T-cell (primary cell): Measurements from ENCODE around the gene CCDC32. TPM values are rescaled to one million over a fixed set of nuclear protein-coding genes. Genes with fewer than 3 reads are reported as not detected.

ENCODE experiments used
- ATAC-seq, 4 experiments: fragments of 200-7000 bp in 3 of 4; fragments of 150-1000 bp in 1 of 4; cut with Tn5 transposase; replicated peaks in 1 of 4; 1 replicate in 3 of 4; 2 replicates in 1 of 4; pipeline ENCODE4 v1.10.0; 2021; ENCODE audit warnings: moderate library complexity in 3 of 4, mild to moderate bottlenecking in 2 of 4, moderate number of reproducible peaks in 1 of 4
- CTCF ChIA-PET, 2 donors: fragments of 300-600 bp; sonication (Branson Sonifier 250); formaldehyde crosslinking; loops; one replicate each; lab custom pipeline; 2022; ENCODE audit warnings: antibody characterized with exemption in 2 of 2; lab: Charles Lee
- POLR2A ChIA-PET, 2 donors: fragments of 300-600 bp; sonication (Branson Sonifier 250); formaldehyde crosslinking; loops; one replicate each; lab custom pipeline; 2022; ENCODE audit warnings: antibody characterized with exemption in 2 of 2; lab: Charles Lee
- DNase-seq, 35 experiments: peaks; one replicate each; pipeline versions ENCODE4 v3.0.0 to v3.0.0-alpha.2; 2013 to 2023
- H3K27ac ChIP-seq: one replicate; pipeline ENCODE4 v1.5.1; 2013; ENCODE audit warnings: low read length
- H3K27me3 ChIP-seq, 2 experiments: replicated peaks in 1 of 2; 1 replicate in 1 of 2; 2 replicates in 1 of 2; pipeline versions ENCODE4 v1.6.1 to v1.7.0; 2013; ENCODE audit warnings: low read length in 1 of 2, mixed read lengths in 1 of 2; ENCODE audit not compliant: control insufficient read depth in 2 of 2, insufficient read depth in 2 of 2; ENCODE audit errors: extremely low read depth in 1 of 2
- H3K36me3 ChIP-seq, 2 donors: 1 replicate in 1 of 2; 2 replicates in 1 of 2; pipeline versions ENCODE4 v1.6.1 to v1.7.0; 2013; ENCODE audit warnings: low read length in 1 of 2; ENCODE audit not compliant: control insufficient read depth in 2 of 2, insufficient read depth in 1 of 2; ENCODE audit errors: extremely low read depth in 1 of 2
- H3K4me1 ChIP-seq, 2 experiments: 1 replicate in 1 of 2; 2 replicates in 1 of 2; pipeline versions ENCODE4 v1.6.1 to v1.7.0; 2013; ENCODE audit warnings: low read length in 2 of 2, mixed read lengths in 1 of 2; ENCODE audit not compliant: insufficient read depth in 2 of 2, control insufficient read depth in 1 of 2; ENCODE audit errors: extremely low read depth in 1 of 2
- H3K4me3 ChIP-seq, 2 donors: 1 replicate in 1 of 2; 2 replicates in 1 of 2; pipeline versions ENCODE4 v1.5.1 to v1.7.0; 2013; ENCODE audit warnings: mild to moderate bottlenecking in 2 of 2, low read length in 1 of 2, moderate library complexity in 1 of 2; ENCODE audit not compliant: control insufficient read depth in 1 of 2; ENCODE audit errors: extremely low read depth in 1 of 2
- H3K9me3 ChIP-seq: 2 replicates; pipeline ENCODE4 v1.7.0; 2013
- H3K27ac Mint-ChIP-seq, 2 donors: one replicate each; pipeline ENCODE4 v1.8.0; 2020 to 2021; ENCODE audit warnings: mild to moderate bottlenecking in 2 of 2, mixed read lengths in 2 of 2
- H3K27me3 Mint-ChIP-seq, 2 donors: one replicate each; pipeline ENCODE4 v1.8.0; 2021 to 2022; ENCODE audit warnings: mixed read lengths in 2 of 2
- H3K36me3 Mint-ChIP-seq: one replicate; pipeline ENCODE4 v1.8.0; 2021; ENCODE audit warnings: mixed read lengths
- H3K4me1 Mint-ChIP-seq, 3 donors: one replicate each; pipeline ENCODE4 v1.8.0; 2020 to 2022; ENCODE audit warnings: mixed read lengths in 3 of 3, mild to moderate bottlenecking in 1 of 3
- H3K4me3 Mint-ChIP-seq, 3 donors: one replicate each; pipeline ENCODE4 v1.8.0; 2020 to 2022; ENCODE audit warnings: mild to moderate bottlenecking in 3 of 3, mixed read lengths in 3 of 3, moderate library complexity in 3 of 3
- H3K9me3 Mint-ChIP-seq, 3 donors: one replicate each; pipeline ENCODE4 v1.8.0; 2020 to 2022; ENCODE audit warnings: mixed read lengths in 3 of 3
- WGBS: methylation state at CpG from one replicate; pipeline ENCODE4 v1.1.5; 2013; ENCODE audit warnings: missing lambda C conversion rate; ENCODE audit not compliant: insufficient coverage; 5-methylcytosine and 5-hydroxymethylcytosine counted together
- total RNA-seq, 35 experiments: library from RNA in 6 of 35; stranded (reverse) in 6 of 35; fragments of 120-200 nt in 1 of 35; gene quantifications; one replicate each; pipeline versions ENCODE4 v1.2.1 to v1.2.4 and lab custom pipeline; 2013 to 2026

The CCDC32 gene, protein sequence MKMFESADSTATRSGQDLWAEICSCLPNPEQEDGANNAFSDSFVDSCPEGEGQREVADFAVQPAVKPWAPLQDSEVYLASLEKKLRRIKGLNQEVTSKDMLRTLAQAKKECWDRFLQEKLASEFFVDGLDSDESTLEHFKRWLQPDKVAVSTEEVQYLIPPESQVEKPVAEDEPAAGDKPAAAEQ
- total RNA-seq (10 to 100 TPM; 19.9 to 31.5 (median 27.2) TPM), total RNA-seq (lab: John Stamatoyannopoulos, UW) (16.2 to 34.9 (median 28.5) reads per million in 29 experiments)
- total RNA-seq (2013), result 29.4 TPM

GRCh38 chr15:40564591-40565332 is at the start of gene CCDC32:
Gene CCDC32, minus strand, starts transcription at chr15:40565042. Its CDS starts 2,027 bp downstream, at chr15:40563015.
- Histone ChIP-seq H3K4me3 (peak within 1 kb of the TSS; percentile 79 to 95), H3K27ac (peak within 1 kb of the TSS; percentile 84), H3K4me1 (peaks cover 15 to 28% of the 10 kb centered on the region in 2 experiments), H3K27me3 (peaks cover 0 to 7% of the 10 kb centered on the region in 2 experiments), H3K9me3 (no peaks in the 10 kb centered on the region), H3K36me3 (peaks cover 0 to 6% of the 10 kb centered on the region in 2 donors)
- Mint-ChIP-seq H3K27me3 (no peaks in the 10 kb centered on the region), H3K4me1 (peaks cover 55 to 66% (median 57%) of the 10 kb centered on the region in 3 donors), H3K9me3 (no peaks in the 10 kb centered on the region), H3K4me3 (peak within 1 kb of the TSS; percentile 88 to 95 (median 94)), H3K27ac (peak within 1 kb of the TSS; percentile 84 to 94), H3K36me3 (peaks cover 19% of the 10 kb centered on the region)
- peak; percentile 93 to 96 (median 94) for ATAC-seq
- 0% methylated on average over 25 of the region's 40 CpGs for WGBS
- CTCF ChIA-PET, result interaction anchor here (0.5 to 1.8 kb wide), 12 partner anchors 13 to 333 kb away, joined by 3 to 23 read pairs (median 6); partner anchors contain the start of genes BAHD1 (in 1 of the 2), RAD51 (in 1 of the 2) and VPS18 (in 1 of the 2)
- peak; percentile 82 to 99 (median 94) for DNase-seq
- POLR2A ChIA-PET, result interaction anchor here in 1 of 2 donors (0.6 to 1.0 kb wide), 6 partner anchors 25 to 768 kb away, joined by 3 to 14 read pairs (median 6); partner anchors contain the start of genes NUSAP1, OIP5, RAD51 and VPS18

- no peaks in the 10 kb centered on the region for H3K36me3 ChIP-seq
- no peaks in the 10 kb centered on the region for H3K9me3 ChIP-seq
- no peak overlapping the region for H3K4me3 Mint-ChIP-seq
- no peak overlapping the region for H3K4me3 ChIP-seq
- H3K4me1 Mint-ChIP-seq, result no peaks in the 10 kb centered on the region
- DNase-seq (no peak), ATAC-seq (no peak)
- WGBS, result no CpG with 5 or more reads among the region's 5 CpGs
- H3K27me3 Mint-ChIP-seq, result no peaks in the 10 kb centered on the region
- no peaks in the 10 kb centered on the region for H3K36me3 Mint-ChIP-seq
- ChIA-PET CTCF (interaction anchor here in 1 of 2 donors (0.6 kb wide), 1 partner anchor 88 kb away, joined by 4 read pairs; no protein-coding TSS in a partner anchor), POLR2A (no interaction called here)
- H3K27me3 ChIP-seq, result no peaks in the 10 kb centered on the region
- no peak overlapping the region for H3K27ac Mint-ChIP-seq
- H3K27ac ChIP-seq, result no peak overlapping the region
- no peaks in the 10 kb centered on the region for H3K9me3 Mint-ChIP-seq
- H3K4me1 ChIP-seq, result no peaks in the 10 kb centered on the region
Measured at GRCh38 chr15:40613080-40613479, 48.2 kb upstream of the CCDC32 start.

DNA sequence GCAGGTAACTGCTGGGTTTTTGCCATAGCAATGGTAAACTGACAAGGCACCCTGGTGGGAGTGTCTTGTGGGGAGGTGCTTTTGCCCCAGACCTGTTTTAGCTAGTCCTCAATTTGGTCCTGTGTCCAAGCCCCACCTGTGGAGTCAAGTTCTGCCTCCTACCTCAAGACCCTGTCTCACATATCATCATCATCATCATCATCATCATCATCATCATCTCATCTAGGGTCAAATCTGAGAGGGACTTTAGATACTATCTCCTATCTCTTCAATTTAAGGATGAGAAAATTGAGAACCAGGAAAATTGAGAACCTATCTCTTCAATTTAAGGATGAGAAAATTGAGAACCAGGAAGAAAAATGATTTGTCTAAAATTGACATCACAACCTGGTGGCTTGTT is 39.1 kb upstream of the CCDC32 start:
- no peak overlapping the region for H3K4me3 ChIP-seq
- DNase-seq (no peak), ATAC-seq (no peak)
- no peaks in the 10 kb centered on the region for H3K27me3 ChIP-seq
- H3K36me3 ChIP-seq, result no peaks in the 10 kb centered on the region
- ChIA-PET POLR2A (no interaction called here), CTCF (interaction anchor here in 1 of 2 donors (0.5 kb wide), 1 partner anchor 75 kb away, joined by 3 read pairs; no protein-coding TSS in a partner anchor)
- H3K4me1 ChIP-seq, result no peaks in the 10 kb centered on the region
- Mint-ChIP-seq H3K4me3 (no peak overlapping the region), H3K27ac (no peak overlapping the region), H3K9me3 (no peaks in the 10 kb centered on the region), H3K4me1 (peaks cover 0 to 1% (median 0%) of the 10 kb centered on the region in 3 donors), H3K27me3 (no peaks in the 10 kb centered on the region), H3K36me3 (no peaks in the 10 kb centered on the region)
- no peak overlapping the region for H3K27ac ChIP-seq
- no peaks in the 10 kb centered on the region for H3K9me3 ChIP-seq

GRCh38 chr15:40600956-40601355 is 36.1 kb upstream of the CCDC32 start:
- Histone ChIP-seq H3K36me3 (no peaks in the 10 kb centered on the region), H3K9me3 (no peaks in the 10 kb centered on the region), H3K4me3 (no peak overlapping the region), H3K4me1 (no peaks in the 10 kb centered on the region), H3K27ac (no peak overlapping the region), H3K27me3 (peaks cover 0 to 6% of the 10 kb centered on the region in 2 experiments)
- CTCF ChIA-PET, result interaction anchor here (0.8 to 0.9 kb wide), 2 partner anchors 10 to 11 kb away, joined by 3 to 7 read pairs; no protein-coding TSS in a partner anchor
- Mint-ChIP-seq H3K36me3 (no peaks in the 10 kb centered on the region), H3K27me3 (no peaks in the 10 kb centered on the region), H3K4me1 (peaks cover 0 to 1% (median 0%) of the 10 kb centered on the region in 3 donors), H3K27ac (no peak overlapping the region), H3K9me3 (no peaks in the 10 kb centered on the region), H3K4me3 (no peak overlapping the region)
- ATAC-seq (no peak), DNase-seq (no peak)
- 98% methylated on average over 7 of the region's 12 CpGs for WGBS
- POLR2A ChIA-PET, result no interaction called here

DNA sequence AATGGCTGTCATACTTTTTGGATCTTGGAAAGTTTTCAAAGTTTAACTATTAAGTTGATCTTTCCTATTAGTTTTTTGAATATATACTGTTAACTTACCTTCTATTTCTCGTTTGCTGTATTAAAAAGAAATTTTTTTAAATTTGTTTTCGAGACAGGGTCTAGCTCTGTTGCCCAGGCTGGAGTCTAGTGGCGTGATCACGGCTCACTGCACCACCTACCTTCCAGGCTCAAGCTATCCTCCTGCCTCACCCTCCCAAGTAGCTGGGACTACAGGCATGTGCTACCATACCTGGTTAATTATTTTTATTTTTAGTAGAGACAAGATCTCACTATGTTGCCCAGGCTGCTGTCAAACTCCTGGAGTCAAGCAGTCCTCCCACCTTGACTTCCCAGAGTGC is 33.8 kb upstream of the CCDC32 start:
- Mint-ChIP-seq H3K4me1 (peaks cover 9 to 13% (median 13%) of the 10 kb centered on the region in 3 donors), H3K27me3 (peaks cover 2 to 4% of the 10 kb centered on the region in 2 donors), H3K9me3 (no peaks in the 10 kb centered on the region), H3K27ac (no peak overlapping the region), H3K36me3 (no peaks in the 10 kb centered on the region), H3K4me3 (no peak overlapping the region)
- Histone ChIP-seq H3K27me3 (peaks cover 0 to 6% of the 10 kb centered on the region in 2 experiments), H3K36me3 (no peaks in the 10 kb centered on the region), H3K4me1 (peaks cover 6 to 7% of the 10 kb centered on the region in 2 experiments), H3K27ac (no peak overlapping the region), H3K9me3 (no peaks in the 10 kb centered on the region), H3K4me3 (no peak overlapping the region)
- ATAC-seq, result no peak
- no peak for DNase-seq
- POLR2A ChIA-PET, result interaction anchor here in 1 of 2 donors (0.6 kb wide), 2 partner anchors 9 to 139 kb away, joined by 4 to 8 read pairs; no protein-coding TSS in a partner anchor
- CTCF ChIA-PET, result interaction anchor here in 1 of 2 donors (0.6 kb wide), 1 partner anchor 9 kb away, joined by 6 read pairs; no protein-coding TSS in a partner anchor
- WGBS, result 100% methylated on average over 3 of the region's 4 CpGs

GRCh38 chr15:40598126-40598525 is 33.3 kb upstream of the CCDC32 start:
- peaks cover 0 to 6% of the 10 kb centered on the region in 2 experiments for H3K27me3 ChIP-seq
- Mint-ChIP-seq H3K4me3 (no peak overlapping the region), H3K36me3 (no peaks in the 10 kb centered on the region), H3K4me1 (peaks cover 15 to 19% (median 18%) of the 10 kb centered on the region in 3 donors), H3K27ac (no peak overlapping the region), H3K27me3 (peaks cover 4% of the 10 kb centered on the region in 2 donors), H3K9me3 (no peaks in the 10 kb centered on the region)
- WGBS, result no CpG with 5 or more reads among the region's 3 CpGs
- peaks cover 6 to 7% of the 10 kb centered on the region in 2 experiments for H3K4me1 ChIP-seq
- DNase-seq (no peak), ATAC-seq (no peak)
- no peaks in the 10 kb centered on the region for H3K36me3 ChIP-seq
- POLR2A ChIA-PET, result interaction anchor here in 1 of 2 donors (0.6 kb wide), 1 partner anchor 9 kb away, joined by 8 read pairs; no protein-coding TSS in a partner anchor
- H3K27ac ChIP-seq, result no peak overlapping the region
- H3K9me3 ChIP-seq, result no peaks in the 10 kb centered on the region
- CTCF ChIA-PET, result interaction anchor here (0.6 kb wide), 2 partner anchors 9 to 270 kb away, joined by 4 to 6 read pairs; no protein-coding TSS in a partner anchor
- no peak overlapping the region for H3K4me3 ChIP-seq
